Neural cell (in vitro differentiated cells): ENCODE data around the gene SLC6A4. TPM values are rescaled to one million over a fixed set of nuclear protein-coding genes. Genes with fewer than 3 reads are reported as not detected.

Experiments used
- H2AFZ ChIP-seq: fragments of 200-600, 300-800 bp; sonication (generic), shearing (Covaris generic); 2 replicates; pipeline ENCODE4 v1.6.0; 2014; ENCODE audit warnings: low read depth, mild to moderate bottlenecking, antibody characterized with exemption, low read length, moderate library complexity
- H3F3A ChIP-seq: fragments of 200-600 bp; shearing (Covaris generic); 2 replicates; pipeline ENCODE4 v1.6.1; 2016; ENCODE audit warnings: mild to moderate bottlenecking, moderate library complexity, mixed read lengths, antibody characterized with exemption, low read length; ENCODE audit not compliant: insufficient read depth, poor library complexity, severe bottlenecking
- H3K27ac ChIP-seq: fragments of 200-600, 300-800 bp; sonication (generic), shearing (Covaris generic); 2 replicates; pipeline ENCODE4 v1.5.1; 2014; ENCODE audit warnings: mild to moderate bottlenecking, low read length, moderate library complexity
- H3K27me3 ChIP-seq: fragments of 300-800, 200-600 bp; sonication (generic), shearing (Covaris generic); 2 replicates; pipeline ENCODE4 v1.6.0; 2014; ENCODE audit warnings: mild to moderate bottlenecking, low read depth, low read length, moderate library complexity; ENCODE audit not compliant: insufficient read depth
- H3K36me3 ChIP-seq: fragments of 300-800, 200-600 bp; sonication (generic), shearing (Covaris generic); 2 replicates; pipeline ENCODE4 v1.5.1; 2014; ENCODE audit warnings: mild to moderate bottlenecking, antibody characterized with exemption, low read length, moderate library complexity; ENCODE audit not compliant: insufficient read depth
- H3K4me2 ChIP-seq: fragments of 300-800, 200-600 bp; sonication (generic), shearing (Covaris generic); 2 replicates; pipeline ENCODE4 v1.6.0; 2014; ENCODE audit warnings: mild to moderate bottlenecking, low read length
- H3K4me3 ChIP-seq: fragments of 300-800, 200-600 bp; sonication (generic), shearing (Covaris generic); 2 replicates; pipeline ENCODE4 v1.5.1; 2014; ENCODE audit warnings: mild to moderate bottlenecking, low read length, moderate library complexity
- H3K79me2 ChIP-seq: fragments of 200-600 bp; shearing (Covaris generic); replicated peaks from 2 replicates; pipeline ENCODE4 v1.6.0; 2014; ENCODE audit warnings: mild to moderate bottlenecking, low read length, moderate library complexity; ENCODE audit not compliant: insufficient read depth
- H3K9ac ChIP-seq: fragments of 300-800, 200-600 bp; sonication (generic), shearing (Covaris generic); 2 replicates; pipeline ENCODE4 v1.6.1; 2016; ENCODE audit warnings: mild to moderate bottlenecking, low read length, mixed read lengths
- H3K9me2 ChIP-seq: fragments of 200-600 bp; shearing (Covaris generic); 2 replicates; pipeline ENCODE4 v1.6.1; 2016; ENCODE audit warnings: mild to moderate bottlenecking, low read length, mixed read lengths; ENCODE audit not compliant: insufficient read depth
- H3K9me3 ChIP-seq: fragments of 200-600, 300-800 bp; sonication (generic), shearing (Covaris generic); 2 replicates; pipeline ENCODE4 v1.6.1; 2016; ENCODE audit warnings: mild to moderate bottlenecking, mixed run types, low read length, moderate library complexity, mixed read lengths
- H4K20me1 ChIP-seq: fragments of 200-600 bp; shearing (Covaris generic); 2 replicates; pipeline ENCODE4 v1.6.1; 2016; ENCODE audit warnings: mild to moderate bottlenecking, mixed run types; ENCODE audit not compliant: insufficient read depth
- EP300 ChIP-seq: fragments of 450-650 bp; conservative IDR thresholded peaks from 2 replicates; pipeline ENCODE4 v1.6.1; 2014; ENCODE audit warnings: antibody characterized with exemption, mild to moderate bottlenecking, moderate library complexity; ENCODE audit not compliant: poor library complexity, severe bottlenecking
- EZH2 ChIP-seq: fragments of 200-600, 300-800 bp; shearing (Covaris generic), sonication (generic); IDR thresholded peaks from 2 replicates; pipeline ENCODE4 v1.6.1; 2014; ENCODE audit warnings: antibody characterized with exemption, low read length, borderline replicate concordance, mild to moderate bottlenecking; ENCODE audit not compliant: insufficient read depth, poor library complexity, severe bottlenecking
- MXI1 ChIP-seq: fragments of 450-650 bp; conservative IDR thresholded peaks from 2 replicates; pipeline ENCODE4 v1.6.1; 2014; ENCODE audit warnings: antibody characterized with exemption, mild to moderate bottlenecking; ENCODE audit not compliant: poor library complexity, severe bottlenecking
- POLR2AphosphoS5 ChIP-seq: IDR thresholded peaks from 2 replicates; pipeline ENCODE4 v1.6.1; 2012
- RAD21 ChIP-seq: fragments of 450-650 bp; conservative IDR thresholded peaks from 2 replicates; pipeline ENCODE4 v1.6.1; 2014; ENCODE audit warnings: antibody characterized with exemption, mild to moderate bottlenecking, moderate library complexity
- SMC3 ChIP-seq: fragments of 450-650 bp; conservative IDR thresholded peaks from 2 replicates; pipeline ENCODE4 v1.6.1; 2014; ENCODE audit warnings: antibody characterized with exemption, mild to moderate bottlenecking, moderate library complexity; ENCODE audit not compliant: poor library complexity
- TAF1 ChIP-seq: IDR thresholded peaks from 2 replicates; pipeline ENCODE4 v1.6.1; 2012; ENCODE audit warnings: low read depth
- polyA plus RNA-seq: library from polyadenylated mRNA; depleted of rRNA; stranded (reverse); fragments of >200 nt; gene quantifications from 2 replicates; pipeline ENCODE4 v1.2.3, GENCODE V29; 2014
- TF ChIP-seq, protein P1 (sequence below): IDR thresholded peaks from 2 replicates; pipeline ENCODE4 v1.6.1; 2012; ENCODE audit warnings: borderline replicate concordance
- TF ChIP-seq, protein P2 (sequence below): fragments of 450-650 bp; IDR thresholded peaks from 2 replicates; pipeline ENCODE4 v1.5.1; 2014; ENCODE audit warnings: antibody characterized with exemption, mild to moderate bottlenecking, moderate library complexity; ENCODE audit not compliant: poor library complexity, severe bottlenecking

Gene SLC6A4
- polyA plus RNA-seq, 1 donor from 2014 or later: 1.1 TPM

DNA sequence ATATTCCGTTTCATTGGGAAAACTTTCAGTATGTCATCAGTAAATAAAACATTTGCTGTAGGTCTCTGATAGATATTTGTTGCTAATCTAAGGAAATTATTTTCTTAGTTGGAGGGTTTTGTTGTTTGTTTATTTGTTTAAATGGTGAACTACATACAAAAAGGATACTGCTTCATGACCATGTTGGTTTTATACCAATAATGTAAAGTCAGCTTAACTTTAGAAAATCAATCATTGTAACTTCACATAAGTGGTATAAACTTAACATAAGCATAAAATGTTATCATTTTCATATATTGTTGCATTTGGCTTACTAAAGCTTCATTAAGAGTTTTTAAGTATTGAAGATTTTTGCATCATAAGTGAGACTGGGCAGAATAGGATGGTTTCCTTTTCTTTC lies 60.9 kb downstream of the SLC6A4 start:
- Histone ChIP-seq H3K4me2 (no peak overlapping the region), H3K27ac (no peak overlapping the region), H3K36me3 (no peaks in the 10 kb centered on the region), H3K9me2 (no peaks in the 10 kb centered on the region), H3K27me3 (no peaks in the 10 kb centered on the region), H3F3A (no peaks in the 10 kb centered on the region), H3K4me3 (no peak overlapping the region), H3K79me2 (no peaks in the 10 kb centered on the region), H3K9ac (no peak overlapping the region), H3K9me3 (no peaks in the 10 kb centered on the region), H4K20me1 (no peaks in the 10 kb centered on the region), H2AFZ (no peak overlapping the region)
- TF ChIP-seq POLR2AphosphoS5 (no peak), SMC3 (no peak), TAF1 (no peak), MXI1 (no peak), RAD21 (no peak), EP300 (no peak)
- TF ChIP-seq, protein P1, sequence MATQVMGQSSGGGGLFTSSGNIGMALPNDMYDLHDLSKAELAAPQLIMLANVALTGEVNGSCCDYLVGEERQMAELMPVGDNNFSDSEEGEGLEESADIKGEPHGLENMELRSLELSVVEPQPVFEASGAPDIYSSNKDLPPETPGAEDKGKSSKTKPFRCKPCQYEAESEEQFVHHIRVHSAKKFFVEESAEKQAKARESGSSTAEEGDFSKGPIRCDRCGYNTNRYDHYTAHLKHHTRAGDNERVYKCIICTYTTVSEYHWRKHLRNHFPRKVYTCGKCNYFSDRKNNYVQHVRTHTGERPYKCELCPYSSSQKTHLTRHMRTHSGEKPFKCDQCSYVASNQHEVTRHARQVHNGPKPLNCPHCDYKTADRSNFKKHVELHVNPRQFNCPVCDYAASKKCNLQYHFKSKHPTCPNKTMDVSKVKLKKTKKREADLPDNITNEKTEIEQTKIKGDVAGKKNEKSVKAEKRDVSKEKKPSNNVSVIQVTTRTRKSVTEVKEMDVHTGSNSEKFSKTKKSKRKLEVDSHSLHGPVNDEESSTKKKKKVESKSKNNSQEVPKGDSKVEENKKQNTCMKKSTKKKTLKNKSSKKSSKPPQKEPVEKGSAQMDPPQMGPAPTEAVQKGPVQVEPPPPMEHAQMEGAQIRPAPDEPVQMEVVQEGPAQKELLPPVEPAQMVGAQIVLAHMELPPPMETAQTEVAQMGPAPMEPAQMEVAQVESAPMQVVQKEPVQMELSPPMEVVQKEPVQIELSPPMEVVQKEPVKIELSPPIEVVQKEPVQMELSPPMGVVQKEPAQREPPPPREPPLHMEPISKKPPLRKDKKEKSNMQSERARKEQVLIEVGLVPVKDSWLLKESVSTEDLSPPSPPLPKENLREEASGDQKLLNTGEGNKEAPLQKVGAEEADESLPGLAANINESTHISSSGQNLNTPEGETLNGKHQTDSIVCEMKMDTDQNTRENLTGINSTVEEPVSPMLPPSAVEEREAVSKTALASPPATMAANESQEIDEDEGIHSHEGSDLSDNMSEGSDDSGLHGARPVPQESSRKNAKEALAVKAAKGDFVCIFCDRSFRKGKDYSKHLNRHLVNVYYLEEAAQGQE: no peak

DNA sequence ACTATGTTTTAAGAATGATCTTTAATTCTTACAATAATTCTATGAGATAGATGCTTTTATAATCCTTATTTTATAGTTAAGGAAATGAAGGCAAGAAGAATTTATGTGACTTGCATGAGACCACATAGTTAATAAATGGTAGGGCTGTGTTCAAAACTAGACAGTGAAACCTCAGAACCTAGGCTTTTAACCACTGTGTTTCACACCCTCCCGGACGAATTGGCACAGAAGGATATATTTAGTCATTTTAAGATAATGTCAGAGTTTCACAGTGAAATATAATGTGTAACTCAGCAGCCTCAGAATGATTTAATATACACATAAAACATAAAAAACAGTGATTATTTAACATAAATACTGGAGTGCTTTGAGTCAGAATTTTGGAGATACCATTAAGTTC lies 61.8 kb downstream of the SLC6A4 start:
- TF ChIP-seq RAD21 (no peak), TAF1 (no peak), EZH2 (no peak), MXI1 (no peak), EP300 (no peak), SMC3 (no peak), POLR2AphosphoS5 (no peak)
- TF ChIP-seq, protein P1: no peak
- TF ChIP-seq, protein P2, sequence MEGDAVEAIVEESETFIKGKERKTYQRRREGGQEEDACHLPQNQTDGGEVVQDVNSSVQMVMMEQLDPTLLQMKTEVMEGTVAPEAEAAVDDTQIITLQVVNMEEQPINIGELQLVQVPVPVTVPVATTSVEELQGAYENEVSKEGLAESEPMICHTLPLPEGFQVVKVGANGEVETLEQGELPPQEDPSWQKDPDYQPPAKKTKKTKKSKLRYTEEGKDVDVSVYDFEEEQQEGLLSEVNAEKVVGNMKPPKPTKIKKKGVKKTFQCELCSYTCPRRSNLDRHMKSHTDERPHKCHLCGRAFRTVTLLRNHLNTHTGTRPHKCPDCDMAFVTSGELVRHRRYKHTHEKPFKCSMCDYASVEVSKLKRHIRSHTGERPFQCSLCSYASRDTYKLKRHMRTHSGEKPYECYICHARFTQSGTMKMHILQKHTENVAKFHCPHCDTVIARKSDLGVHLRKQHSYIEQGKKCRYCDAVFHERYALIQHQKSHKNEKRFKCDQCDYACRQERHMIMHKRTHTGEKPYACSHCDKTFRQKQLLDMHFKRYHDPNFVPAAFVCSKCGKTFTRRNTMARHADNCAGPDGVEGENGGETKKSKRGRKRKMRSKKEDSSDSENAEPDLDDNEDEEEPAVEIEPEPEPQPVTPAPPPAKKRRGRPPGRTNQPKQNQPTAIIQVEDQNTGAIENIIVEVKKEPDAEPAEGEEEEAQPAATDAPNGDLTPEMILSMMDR: no peak
- H3F3A ChIP-seq: no peaks in the 10 kb centered on the region
- H3K4me3 ChIP-seq: no peak overlapping the region
- H3K4me2 ChIP-seq: no peak overlapping the region
- no peak overlapping the region for H3K27ac ChIP-seq
- H3K9ac ChIP-seq: no peak overlapping the region
- no peaks in the 10 kb centered on the region for H3K79me2 ChIP-seq
- H3K36me3 ChIP-seq: no peaks in the 10 kb centered on the region
- H2AFZ ChIP-seq: no peak overlapping the region
- no peaks in the 10 kb centered on the region for H4K20me1 ChIP-seq
- H3K9me2 ChIP-seq: no peaks in the 10 kb centered on the region
- H3K27me3 ChIP-seq: no peaks in the 10 kb centered on the region
- no peaks in the 10 kb centered on the region for H3K9me3 ChIP-seq
